Measurements from ENCODE around the gene NDC1.

DNA sequence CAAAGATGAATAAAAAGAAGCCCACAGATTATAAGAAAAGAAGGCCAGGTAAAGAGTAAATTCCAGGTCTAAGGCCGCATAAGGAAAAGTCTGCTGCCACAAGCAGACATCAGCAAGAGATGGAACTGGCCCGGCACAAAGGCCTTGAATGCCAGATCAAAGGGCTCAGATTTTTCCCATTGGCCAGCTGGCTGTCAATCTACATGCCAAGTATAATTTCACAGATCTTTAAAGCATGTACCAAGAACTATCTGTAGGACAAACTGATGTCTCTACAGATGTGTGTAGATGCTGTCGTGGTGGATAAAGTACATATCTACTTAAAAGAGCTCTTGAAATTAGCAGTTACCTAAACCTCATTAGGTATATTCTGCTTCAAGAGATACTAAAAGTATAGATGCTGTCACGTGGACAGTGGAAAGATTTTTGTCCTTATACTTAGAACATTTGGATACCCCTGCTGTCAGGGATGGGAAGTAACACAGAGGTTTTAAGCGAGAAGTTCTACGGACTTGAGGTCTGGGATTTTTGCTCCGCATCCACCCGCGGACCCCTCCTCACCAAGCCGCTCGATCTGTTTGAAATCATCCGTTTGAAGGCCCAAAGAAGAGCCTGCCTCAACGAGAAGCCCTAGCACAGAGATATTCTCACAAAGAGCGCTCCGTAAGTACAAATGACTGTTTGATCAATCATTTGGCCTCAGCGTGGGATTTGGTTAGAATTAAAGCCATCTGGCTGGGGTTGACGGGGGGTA, 109.2 kb downstream of the NDC1 start:
- no peak for TF ChIP-seq POLR2A (IDR thresholded peaks at IDR 0.05; ENCODE audit: low read depth, low read length)
- TF ChIP-seq, protein P1, sequence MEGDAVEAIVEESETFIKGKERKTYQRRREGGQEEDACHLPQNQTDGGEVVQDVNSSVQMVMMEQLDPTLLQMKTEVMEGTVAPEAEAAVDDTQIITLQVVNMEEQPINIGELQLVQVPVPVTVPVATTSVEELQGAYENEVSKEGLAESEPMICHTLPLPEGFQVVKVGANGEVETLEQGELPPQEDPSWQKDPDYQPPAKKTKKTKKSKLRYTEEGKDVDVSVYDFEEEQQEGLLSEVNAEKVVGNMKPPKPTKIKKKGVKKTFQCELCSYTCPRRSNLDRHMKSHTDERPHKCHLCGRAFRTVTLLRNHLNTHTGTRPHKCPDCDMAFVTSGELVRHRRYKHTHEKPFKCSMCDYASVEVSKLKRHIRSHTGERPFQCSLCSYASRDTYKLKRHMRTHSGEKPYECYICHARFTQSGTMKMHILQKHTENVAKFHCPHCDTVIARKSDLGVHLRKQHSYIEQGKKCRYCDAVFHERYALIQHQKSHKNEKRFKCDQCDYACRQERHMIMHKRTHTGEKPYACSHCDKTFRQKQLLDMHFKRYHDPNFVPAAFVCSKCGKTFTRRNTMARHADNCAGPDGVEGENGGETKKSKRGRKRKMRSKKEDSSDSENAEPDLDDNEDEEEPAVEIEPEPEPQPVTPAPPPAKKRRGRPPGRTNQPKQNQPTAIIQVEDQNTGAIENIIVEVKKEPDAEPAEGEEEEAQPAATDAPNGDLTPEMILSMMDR (conservative IDR thresholded peaks at IDR 0.05; ENCODE audit: low read depth, low read length): no peak

All from IMR-90 (cell line).